Measurements from ENCODE around the gene COLEC11. TPM values are rescaled to one million over a fixed set of nuclear protein-coding genes. Genes with fewer than 3 reads are reported as not detected.

The COLEC11 gene
- total and polyA plus RNA-seq, 9 of the 15 experiments (the other 6 are each of a cell fraction or from before 2014, with no cell fraction given) = 0.32 to 4.3 (median 1.8) TPM

- TF ChIP-seq ZBTB43 (CRISPR knock-in tag; IDR thresholded peaks at IDR 0.05) (no peak), RUNX1 (IDR thresholded peaks at IDR 0.05; ENCODE audit: low read depth) (no peak), CLOCK (CRISPR knock-in tag; IDR thresholded peaks at IDR 0.05; ENCODE audit: borderline replicate concordance) (0 out of 2 replicates have a peak, but pooled peaks have one; percentile 31), MCM7 (IDR thresholded peaks at IDR 0.05) (no peak), FOXO4 (CRISPR knock-in tag; IDR thresholded peaks at IDR 0.05) (no peak), ZNF174 (CRISPR knock-in tag; IDR thresholded peaks at IDR 0.05) (no peak), ERF (CRISPR knock-in tag; IDR thresholded peaks at IDR 0.05) (no peak), ZFP36 (IDR thresholded peaks at IDR 0.05; ENCODE audit: low read depth, low read length, partially characterized antibody) (no peak), EZH2 (IDR thresholded peaks at IDR 0.05; ENCODE audit: borderline replicate concordance, low read depth, low read length) (no peak), CEBPB (tag; IDR thresholded peaks at IDR 0.05) (no peak), ZNF449 (CRISPR knock-in tag; IDR thresholded peaks at IDR 0.05) (no peak), ETS1 (conservative IDR thresholded peaks at IDR 0.05; ENCODE audit: control insufficient read depth, low read depth, low read length) (no peak), HMGXB4 (CRISPR knock-in tag; IDR thresholded peaks at IDR 0.05) (no peak), CHCHD3 (CRISPR knock-in tag; IDR thresholded peaks at IDR 0.05) (no peak), ZNF583 (CRISPR knock-in tag; IDR thresholded peaks at IDR 0.05) (peak; percentile 61; the same call in 1 of the 2 replicates), KHSRP (IDR thresholded peaks at IDR 0.05) (no peak), FOXK2 (conservative IDR thresholded peaks at IDR 0.05 in 1 of 2, IDR thresholded peaks at IDR 0.05 in 1 of 2; ENCODE audit: low read depth in 2 of 2) (0 out of 4 replicates have a peak, but pooled peaks of 1 of the 2 experiments have one; percentile 8)
These were observed 10.4 kb downstream of the COLEC11 start (continued) for GRCh38 chr2:3604991-3605961.
